ENCODE data around the gene CLK2. TPM values are rescaled to one million over a fixed set of nuclear protein-coding genes. Genes with fewer than 3 reads are reported as not detected.
A peak's percentile ranks its signal among the peaks of the same experiment; 100 is the strongest.

Gene CLK2
- total RNA-seq, 1 donor from 2014 or later: 18.1 TPM

- intact Hi-C loops (cut with micrococcal nuclease): loop anchor here (5.0 kb wide), 1 partner anchor 43 kb away; the partner anchor contains the start of gene HCN3
- no peaks in the 10 kb centered on the region for H3K27me3 ChIP-seq (ENCODE audit: low read depth)
- peak overlapping the region; percentile 99 for H3K27ac ChIP-seq (replicated peaks)
- H3K4me3 ChIP-seq: peak overlapping the region; percentile 85
- no peaks in the 10 kb centered on the region for H3K9me3 ChIP-seq (replicated peaks)
- peaks cover 50% of the 10 kb centered on the region for H3K4me1 ChIP-seq
- no peak for DNase-seq
- H3K36me3 ChIP-seq: peaks cover 30% of the 10 kb centered on the region
- no peak for TF ChIP-seq CTCF (IDR thresholded peaks at IDR 0.05; ENCODE audit: borderline replicate concordance)
These were observed 46.9 kb upstream of the CLK2 start for GRCh38 chr1:155320252-155320651.

GRCh38 chr1:155319536-155319935 is 46.2 kb upstream of the CLK2 start:
- TF ChIP-seq CTCF (IDR thresholded peaks at IDR 0.05; ENCODE audit: borderline replicate concordance): no peak
- no peak for DNase-seq
- intact Hi-C loops (cut with micrococcal nuclease): no loop called here
- H3K4me3 ChIP-seq: no peak overlapping the region
- H3K4me1 ChIP-seq: peaks cover 43% of the 10 kb centered on the region
- no peak overlapping the region for H3K27ac ChIP-seq (replicated peaks)
- H3K27me3 ChIP-seq (ENCODE audit: low read depth): no peaks in the 10 kb centered on the region
- peaks cover 37% of the 10 kb centered on the region for H3K36me3 ChIP-seq
- no peaks in the 10 kb centered on the region for H3K9me3 ChIP-seq (replicated peaks)

- Histone ChIP-seq H3K4me1 (peaks cover 34% of the 10 kb centered on the region), H3K27me3 (ENCODE audit: low read depth) (no peaks in the 10 kb centered on the region), H3K4me3 (no peak overlapping the region), H3K36me3 (peaks cover 49% of the 10 kb centered on the region), H3K9me3 (replicated peaks) (no peaks in the 10 kb centered on the region), H3K27ac (replicated peaks) (no peak overlapping the region)
- DNase-seq: no peak
- TF ChIP-seq CTCF (IDR thresholded peaks at IDR 0.05; ENCODE audit: borderline replicate concordance): no peak
- intact Hi-C loops (cut with micrococcal nuclease): no loop called here
These were observed 44.8 kb upstream of the CLK2 start for GRCh38 chr1:155318082-155318481.

- H3K27ac ChIP-seq (replicated peaks): no peak overlapping the region
- intact Hi-C loops (cut with micrococcal nuclease): no loop called here
- H3K4me1 ChIP-seq: peaks cover 23% of the 10 kb centered on the region
- no peak for DNase-seq
- H3K27me3 ChIP-seq (ENCODE audit: low read depth): no peaks in the 10 kb centered on the region
- no peak overlapping the region for H3K4me3 ChIP-seq
- peaks cover 57% of the 10 kb centered on the region for H3K36me3 ChIP-seq
- no peak for TF ChIP-seq CTCF (IDR thresholded peaks at IDR 0.05; ENCODE audit: borderline replicate concordance)
- H3K9me3 ChIP-seq (replicated peaks): no peaks in the 10 kb centered on the region
These were observed 43.6 kb upstream of the CLK2 start for GRCh38 chr1:155316922-155317321.

- no peak for TF ChIP-seq CTCF (IDR thresholded peaks at IDR 0.05; ENCODE audit: borderline replicate concordance)
- Histone ChIP-seq H3K36me3 (peaks cover 56% of the 10 kb centered on the region), H3K4me3 (no peak overlapping the region), H3K27ac (replicated peaks) (no peak overlapping the region), H3K4me1 (peaks cover 26% of the 10 kb centered on the region), H3K9me3 (replicated peaks) (no peaks in the 10 kb centered on the region), H3K27me3 (ENCODE audit: low read depth) (no peaks in the 10 kb centered on the region)
- DNase-seq: no peak
- intact Hi-C loops (cut with micrococcal nuclease): no loop called here
These were observed 40.0 kb upstream of the CLK2 start for GRCh38 chr1:155313261-155313660.
